RWPE2 (cell line): Measurements from ENCODE around the gene CDC40.

Experiments
- ATAC-seq: fragments of 200-7000 bp; cut with Tn5 transposase; 3 replicates; pipeline ENCODE4 v1.9.1; 2021; ENCODE audit warnings: low read depth
- DNase-seq: peaks from one replicate; pipeline ENCODE4 v3.0.0-alpha.2; 2020; ENCODE audit warnings: low spot score
- H3K27ac ChIP-seq: fragments of 450-650 bp; 2 replicates; pipeline ENCODE4 v1.5.1; 2017; ENCODE audit warnings: mild to moderate bottlenecking; ENCODE audit not compliant: poor library complexity, severe bottlenecking
- H3K27me3 ChIP-seq: fragments of 250-450 bp; sonication (Bioruptor Pico); 2 replicates; pipeline ENCODE4 v1.5.1; 2021; ENCODE audit warnings: mild to moderate bottlenecking, moderate library complexity; ENCODE audit not compliant: insufficient read depth, poor library complexity, severe bottlenecking
- H3K36me3 ChIP-seq: fragments of 250-450 bp; sonication (Bioruptor Pico); 2 replicates; pipeline ENCODE4 v1.5.1; 2020; ENCODE audit warnings: low read depth, mild to moderate bottlenecking, moderate library complexity
- H3K4me1 ChIP-seq: fragments of 250-450 bp; sonication (Bioruptor Pico); 2 replicates; pipeline ENCODE4 v1.5.1; 2021; ENCODE audit warnings: mild to moderate bottlenecking, moderate library complexity; ENCODE audit not compliant: insufficient read depth, poor library complexity, severe bottlenecking
- H3K4me3 ChIP-seq: fragments of 250-450 bp; sonication (Bioruptor Pico); 2 replicates; pipeline ENCODE4 v1.5.1; 2021; ENCODE audit warnings: mild to moderate bottlenecking, moderate library complexity; ENCODE audit not compliant: severe bottlenecking
- H3K9me3 ChIP-seq: fragments of 250-450 bp; sonication (Bioruptor Pico); 2 replicates; pipeline ENCODE4 v1.5.1; 2021; ENCODE audit warnings: mild to moderate bottlenecking, moderate library complexity; ENCODE audit not compliant: severe bottlenecking
- TF ChIP-seq, protein P1 (sequence below): fragments of 450-650 bp; IDR thresholded peaks from one replicate; pipeline ENCODE4 v1.5.1; 2017; ENCODE audit warnings: mild to moderate bottlenecking, moderate library complexity; ENCODE audit not compliant: poor library complexity, severe bottlenecking

CDC40 gene

DNA sequence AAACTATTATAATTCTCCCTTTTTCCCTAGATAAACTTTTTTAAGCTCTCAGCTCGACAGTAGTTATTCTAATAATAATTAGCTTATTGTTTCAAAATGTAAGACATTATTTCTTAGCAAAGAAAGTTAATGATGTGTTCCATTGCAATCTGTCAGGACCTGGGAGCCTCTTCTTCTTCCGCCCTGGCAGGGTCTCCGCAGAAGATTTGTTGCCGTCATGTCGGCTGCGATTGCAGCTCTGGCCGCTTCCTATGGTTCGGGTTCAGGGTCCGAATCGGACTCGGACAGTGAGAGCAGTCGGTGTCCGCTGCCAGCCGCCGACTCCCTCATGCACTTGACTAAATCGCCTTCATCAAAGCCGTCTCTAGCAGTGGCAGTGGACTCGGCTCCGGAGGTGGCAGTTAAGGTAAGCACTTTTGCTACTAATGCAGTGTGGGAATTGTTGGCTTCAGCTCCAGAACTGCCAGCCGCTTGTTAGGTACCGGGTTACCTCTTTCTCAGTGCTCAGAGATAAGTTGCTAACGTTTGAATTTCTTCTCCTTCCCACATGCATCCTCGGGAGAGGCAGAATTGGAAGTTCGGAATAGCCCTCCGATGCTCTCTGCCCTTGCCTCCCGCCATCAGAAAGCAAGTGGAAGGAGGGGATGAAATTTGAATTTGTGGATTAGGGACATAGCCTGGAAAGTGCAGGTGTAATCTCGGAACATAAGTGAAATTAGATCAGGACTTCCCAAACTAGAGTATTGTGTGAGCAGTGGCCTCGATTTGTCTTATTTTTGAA is at the start of gene CDC40:
Gene CDC40 (plus strand): TSS at position 200 of the 781 bp plus-strand sequence. CDS start 18 bp downstream, at position 218.
- Histone ChIP-seq H3K4me1 (peaks cover 16% of the 10 kb centered on the region), H3K27me3 (no peaks in the 10 kb centered on the region), H3K9me3 (no peaks in the 10 kb centered on the region), H3K27ac (peak within 1 kb of the TSS; percentile 62), H3K36me3 (peaks cover 5% of the 10 kb centered on the region; the same call in 1 of the 2 replicates), H3K4me3 (peak within 1 kb of the TSS; percentile 84)
- peak; percentile 49 for DNase-seq
- TF ChIP-seq, protein P1, sequence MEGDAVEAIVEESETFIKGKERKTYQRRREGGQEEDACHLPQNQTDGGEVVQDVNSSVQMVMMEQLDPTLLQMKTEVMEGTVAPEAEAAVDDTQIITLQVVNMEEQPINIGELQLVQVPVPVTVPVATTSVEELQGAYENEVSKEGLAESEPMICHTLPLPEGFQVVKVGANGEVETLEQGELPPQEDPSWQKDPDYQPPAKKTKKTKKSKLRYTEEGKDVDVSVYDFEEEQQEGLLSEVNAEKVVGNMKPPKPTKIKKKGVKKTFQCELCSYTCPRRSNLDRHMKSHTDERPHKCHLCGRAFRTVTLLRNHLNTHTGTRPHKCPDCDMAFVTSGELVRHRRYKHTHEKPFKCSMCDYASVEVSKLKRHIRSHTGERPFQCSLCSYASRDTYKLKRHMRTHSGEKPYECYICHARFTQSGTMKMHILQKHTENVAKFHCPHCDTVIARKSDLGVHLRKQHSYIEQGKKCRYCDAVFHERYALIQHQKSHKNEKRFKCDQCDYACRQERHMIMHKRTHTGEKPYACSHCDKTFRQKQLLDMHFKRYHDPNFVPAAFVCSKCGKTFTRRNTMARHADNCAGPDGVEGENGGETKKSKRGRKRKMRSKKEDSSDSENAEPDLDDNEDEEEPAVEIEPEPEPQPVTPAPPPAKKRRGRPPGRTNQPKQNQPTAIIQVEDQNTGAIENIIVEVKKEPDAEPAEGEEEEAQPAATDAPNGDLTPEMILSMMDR = no peak
- peak; percentile 39; the same call in 2 of the 3 replicates for ATAC-seq

DNA sequence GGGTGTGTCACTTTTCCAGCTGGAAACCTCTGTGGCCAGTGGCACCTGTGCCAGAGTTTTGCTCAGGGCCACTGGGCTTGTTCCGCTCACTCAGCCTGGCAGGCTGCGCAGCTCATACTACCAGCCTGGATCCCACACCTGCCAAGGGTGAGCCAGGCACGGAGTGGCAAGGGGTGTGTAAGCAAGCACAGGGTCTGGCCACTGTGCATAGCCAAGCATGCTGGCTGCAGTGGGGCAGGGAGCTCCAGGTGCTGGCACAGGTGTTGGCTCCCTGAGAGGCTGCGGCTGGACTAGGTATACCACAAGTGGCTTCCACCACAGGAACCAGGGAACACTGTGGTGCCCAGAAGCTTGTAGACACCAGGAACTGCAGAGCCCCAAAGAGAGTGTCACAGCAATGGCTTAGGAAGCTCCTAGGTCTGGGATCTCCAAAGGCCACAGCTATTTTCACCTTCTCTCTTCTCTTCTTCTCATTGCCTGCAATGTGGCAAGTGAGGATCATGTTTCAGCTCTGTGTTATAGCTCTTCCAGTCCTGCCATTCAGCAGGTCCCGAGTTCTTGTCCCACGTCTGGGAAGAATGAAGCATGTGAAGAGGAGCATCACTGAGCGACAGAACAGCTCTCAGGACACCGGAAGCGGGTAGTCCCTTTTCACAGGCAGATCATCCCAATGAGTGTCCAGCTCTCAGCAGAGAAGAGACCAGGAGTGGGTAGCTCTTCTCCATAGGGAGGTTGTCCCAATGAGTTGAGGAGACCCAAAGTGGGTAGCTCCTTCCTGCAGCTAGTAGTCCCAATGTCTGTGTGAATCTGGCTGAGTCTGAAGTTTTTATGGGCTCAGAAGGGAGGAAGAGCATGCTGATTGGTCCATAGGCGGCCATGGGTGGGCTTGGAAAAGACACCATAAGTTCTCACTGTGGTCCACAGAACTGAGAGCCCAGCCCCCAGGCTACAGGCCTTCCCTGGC is 42.0 kb upstream of the CDC40 start:
- Histone ChIP-seq H3K27ac (no peak overlapping the region), H3K9me3 (no peaks in the 10 kb centered on the region), H3K4me3 (no peak overlapping the region), H3K4me1 (peaks cover 8% of the 10 kb centered on the region), H3K36me3 (no peaks in the 10 kb centered on the region; the same call in 1 of the 2 replicates), H3K27me3 (no peaks in the 10 kb centered on the region)
- DNase-seq = no peak
- TF ChIP-seq, protein P1 = no peak
- ATAC-seq = no peak

DNA sequence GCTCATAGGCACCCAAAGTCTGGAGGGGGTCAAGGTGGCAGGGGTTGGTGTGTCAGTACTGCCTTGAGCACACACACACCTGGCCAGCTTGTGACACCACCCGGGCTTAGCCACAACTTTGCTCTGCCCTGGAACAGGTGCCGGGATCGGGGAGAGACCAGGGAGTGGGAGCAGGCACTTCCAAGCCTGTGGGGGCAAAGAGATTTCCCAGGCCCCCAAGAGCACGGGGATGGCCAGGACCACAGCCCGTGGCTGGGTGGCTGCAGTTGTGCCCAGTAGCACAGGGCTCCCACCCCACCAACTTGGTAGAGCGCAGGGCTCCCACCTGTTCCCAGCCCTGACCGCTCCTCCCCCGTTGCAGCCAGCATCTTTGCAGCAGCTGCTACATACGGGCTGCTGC is 41.2 kb upstream of the CDC40 start:
- peaks cover 8% of the 10 kb centered on the region for H3K4me1 ChIP-seq
- TF ChIP-seq, protein P1 = no peak
- H3K27me3 ChIP-seq = no peaks in the 10 kb centered on the region
- no peak overlapping the region for H3K4me3 ChIP-seq
- no peaks in the 10 kb centered on the region; the same call in 1 of the 2 replicates for H3K36me3 ChIP-seq
- H3K27ac ChIP-seq = no peak overlapping the region
- DNase-seq = no peak
- no peak for ATAC-seq
- no peaks in the 10 kb centered on the region for H3K9me3 ChIP-seq

DNA sequence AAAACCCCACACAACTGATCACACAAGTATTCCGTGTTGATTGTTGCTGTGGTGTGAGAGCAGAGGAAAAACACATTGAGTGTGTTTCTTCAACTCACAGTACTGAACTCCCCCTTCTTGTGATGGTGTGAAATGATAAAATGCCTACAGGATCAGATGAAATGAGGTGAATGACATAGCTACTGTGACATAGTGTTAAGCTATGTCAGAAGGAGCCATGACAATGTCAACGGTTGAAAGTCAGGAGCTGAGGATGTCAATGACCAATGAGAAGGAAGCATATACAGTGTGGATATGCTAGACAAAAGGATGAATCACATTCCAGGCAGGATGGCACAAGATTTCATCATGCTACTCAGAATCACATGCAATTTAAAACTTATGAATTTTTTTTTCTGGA is 39.6 kb upstream of the CDC40 start:
- H3K27ac ChIP-seq = no peak overlapping the region
- H3K9me3 ChIP-seq = no peaks in the 10 kb centered on the region
- peaks cover 8% of the 10 kb centered on the region for H3K4me1 ChIP-seq
- no peaks in the 10 kb centered on the region; the same call in 1 of the 2 replicates for H3K36me3 ChIP-seq
- no peaks in the 10 kb centered on the region for H3K27me3 ChIP-seq
- no peak overlapping the region for H3K4me3 ChIP-seq
- DNase-seq (no peak), ATAC-seq (peak; percentile 82)
- TF ChIP-seq, protein P1 = no peak
